ENCODE measurements around the gene POFUT1. TPM values are rescaled to one million over a fixed set of nuclear protein-coding genes. Genes with fewer than 3 reads are reported as not detected.

Gene POFUT1
- polyA plus RNA-seq, 1 of the 3 experiments (the other 2 are of a cell fraction): 35.6 TPM

- TF ChIP-seq FOXJ3 (CRISPR knock-in tag; IDR thresholded peaks at IDR 0.05) (no peak), FOXM1 (IDR thresholded peaks at IDR 0.05; ENCODE audit: low read depth) (no peak), SMC3 (IDR thresholded peaks at IDR 0.05; ENCODE audit: low read depth, low read length) (no peak)
Measured at GRCh38 chr20:32201977-32202363, 5.7 kb upstream of the POFUT1 start (continued).

GRCh38 chr20:32203356-32204204, 4.1 kb upstream of the POFUT1 start:
- Histone ChIP-seq H3K9ac (no peak overlapping the region; the same call in 1 of the 2 replicates), H3K36me3 (replicated peaks in 1 of 2; ENCODE audit: control insufficient read depth in 1 of 2, insufficient read depth in 2 of 2, low read length in 1 of 2) (peaks cover 27 to 46% of the 10 kb centered on the region in 2 experiments)
- POLR2A ChIA-PET: no interaction called here

More at GRCh38 chr20:32203356-32204204, 4.1 kb upstream of the POFUT1 start:
- Histone ChIP-seq H3F3A (replicated peaks; ENCODE audit: insufficient read depth) (no peaks in the 10 kb centered on the region), H3K9me3 (no peaks in the 10 kb centered on the region), H3K4me1 (ENCODE audit: control insufficient read depth in 1 of 2, insufficient read depth in 2 of 2, low read depth in 1 of 2, low read length in 1 of 2) (peaks cover 22 to 30% of the 10 kb centered on the region in 2 experiments; a peak in 3 of 4 replicates), H3K27me3 (ENCODE audit: insufficient read depth) (no peaks in the 10 kb centered on the region), H4K20me1 (ENCODE audit: insufficient read depth) (peaks cover 35% of the 10 kb centered on the region), H3K4me3 (ENCODE audit: low read depth in 2 of 2, low read length in 1 of 2) (no peak overlapping the region), H2AFZ (ENCODE audit: low read depth) (no peak overlapping the region), H3K9me2 (no peaks in the 10 kb centered on the region), H3K27ac (ENCODE audit: low read depth in 2 of 2, low read length in 1 of 2) (no peak overlapping the region), H3K4me2 (no peak overlapping the region), H3K79me2 (ENCODE audit: insufficient read depth) (peaks cover 96% of the 10 kb centered on the region)
- CTCF ChIA-PET: no interaction called here
- no peak for DNase-seq
- TF ChIP-seq USF2 (IDR thresholded peaks at IDR 0.05; ENCODE audit: borderline replicate concordance, low read depth, low read length): no peak
- TF ChIP-seq REST (IDR thresholded peaks at IDR 0.05; ENCODE audit: low read depth, low read length): no peak
- no peak for TF ChIP-seq TAF1 (IDR thresholded peaks at IDR 0.05; ENCODE audit: borderline replicate concordance, low read depth, low read length)
- no peak for TF ChIP-seq FOXM1 (IDR thresholded peaks at IDR 0.05; ENCODE audit: low read depth)
- WGBS (ENCODE audit: low lambda C conversion rate): 87% methylated on average over 11 of the region's 11 CpGs

Data from SK-N-SH (cell line).